ENCODE measurements around the gene PSMA1. TPM values are rescaled to one million over a fixed set of nuclear protein-coding genes. Genes with fewer than 3 reads are reported as not detected.

Gene PSMA1
- total and polyA plus RNA-seq, 2 donors (not counting 1 experiment from before 2014, with no cell fraction given), result 165 to 220 TPM

DNA sequence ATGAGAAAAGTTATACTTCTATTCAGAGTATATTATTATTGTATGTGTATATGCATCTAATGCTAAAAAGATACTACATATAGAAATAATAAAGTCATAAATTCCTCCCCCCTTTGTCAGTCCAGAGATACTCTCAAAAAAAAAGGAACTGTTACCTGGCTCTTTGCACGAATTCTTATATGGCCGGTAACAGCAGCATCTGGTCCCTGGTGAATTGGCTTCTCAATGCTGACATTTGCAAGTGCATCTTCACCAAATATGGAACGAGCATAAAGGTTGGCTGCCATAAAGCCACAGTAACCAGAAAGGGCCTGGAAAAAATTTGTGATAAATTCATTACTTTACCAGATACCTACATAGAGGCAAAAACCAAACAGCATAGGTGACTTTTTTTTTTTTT, 61.8 kb downstream of the PSMA1 start:
- no peak for DNase-seq (ENCODE audit: low read depth in 2 of 2)
- no peak overlapping the region for H3K4me3 ChIP-seq (replicated peaks in 1 of 4; ENCODE audit: control extremely low read depth in 1 of 4, insufficient read depth in 1 of 4, low read depth in 3 of 4, low read length in 4 of 4)
- H3K4me1 ChIP-seq (ENCODE audit: control insufficient read depth, extremely low read depth, insufficient read depth, low read length), result peaks cover 2% of the 10 kb centered on the region
- no peak overlapping the region for H3K4me2 ChIP-seq (ENCODE audit: extremely low read depth, insufficient read depth, low read length)
- no peaks in the 10 kb centered on the region for H4K20me1 ChIP-seq (ENCODE audit: control insufficient read depth, extremely low read depth, insufficient read depth, low read length)
- H3K27me3 ChIP-seq (ENCODE audit: control insufficient read depth, insufficient read depth, low read length), result no peaks in the 10 kb centered on the region
- TF ChIP-seq, protein P1, sequence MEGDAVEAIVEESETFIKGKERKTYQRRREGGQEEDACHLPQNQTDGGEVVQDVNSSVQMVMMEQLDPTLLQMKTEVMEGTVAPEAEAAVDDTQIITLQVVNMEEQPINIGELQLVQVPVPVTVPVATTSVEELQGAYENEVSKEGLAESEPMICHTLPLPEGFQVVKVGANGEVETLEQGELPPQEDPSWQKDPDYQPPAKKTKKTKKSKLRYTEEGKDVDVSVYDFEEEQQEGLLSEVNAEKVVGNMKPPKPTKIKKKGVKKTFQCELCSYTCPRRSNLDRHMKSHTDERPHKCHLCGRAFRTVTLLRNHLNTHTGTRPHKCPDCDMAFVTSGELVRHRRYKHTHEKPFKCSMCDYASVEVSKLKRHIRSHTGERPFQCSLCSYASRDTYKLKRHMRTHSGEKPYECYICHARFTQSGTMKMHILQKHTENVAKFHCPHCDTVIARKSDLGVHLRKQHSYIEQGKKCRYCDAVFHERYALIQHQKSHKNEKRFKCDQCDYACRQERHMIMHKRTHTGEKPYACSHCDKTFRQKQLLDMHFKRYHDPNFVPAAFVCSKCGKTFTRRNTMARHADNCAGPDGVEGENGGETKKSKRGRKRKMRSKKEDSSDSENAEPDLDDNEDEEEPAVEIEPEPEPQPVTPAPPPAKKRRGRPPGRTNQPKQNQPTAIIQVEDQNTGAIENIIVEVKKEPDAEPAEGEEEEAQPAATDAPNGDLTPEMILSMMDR (conservative IDR thresholded peaks at IDR 0.05 in 1 of 2, IDR thresholded peaks at IDR 0.05 in 1 of 2; ENCODE audit: low read depth in 1 of 2, low read length in 2 of 2), result no peak
- no peak for TF ChIP-seq EZH2 (IDR thresholded peaks at IDR 0.05; ENCODE audit: low read length, missing control alignments)
- peaks cover 10% of the 10 kb centered on the region for H3K36me3 ChIP-seq (ENCODE audit: control insufficient read depth, insufficient read depth, low read length)
- no peak overlapping the region for H3K9ac ChIP-seq (ENCODE audit: insufficient read depth, low read length)
- H3K9me3 ChIP-seq (ENCODE audit: control insufficient read depth, insufficient read depth, low read depth, low read length), result no peaks in the 10 kb centered on the region
- no peak overlapping the region for H3K27ac ChIP-seq (ENCODE audit: insufficient read depth, low read length)
- no peaks in the 10 kb centered on the region for H3K79me2 ChIP-seq (ENCODE audit: control insufficient read depth, insufficient read depth, low read length)
- no peak overlapping the region for H2AFZ ChIP-seq (ENCODE audit: low read length)

- Histone ChIP-seq H3K4me1 (ENCODE audit: control insufficient read depth, extremely low read depth, insufficient read depth, low read length) (peaks cover 4% of the 10 kb centered on the region), H3K27ac (ENCODE audit: insufficient read depth, low read length) (no peak overlapping the region), H3K4me2 (ENCODE audit: extremely low read depth, insufficient read depth, low read length) (no peak overlapping the region), H3K4me3 (replicated peaks in 1 of 4; ENCODE audit: control extremely low read depth in 1 of 4, insufficient read depth in 1 of 4, low read depth in 3 of 4, low read length in 4 of 4) (no peak overlapping the region), H3K27me3 (ENCODE audit: control insufficient read depth, insufficient read depth, low read length) (no peaks in the 10 kb centered on the region), H3K36me3 (ENCODE audit: control insufficient read depth, insufficient read depth, low read length) (peaks cover 9% of the 10 kb centered on the region), H4K20me1 (ENCODE audit: control insufficient read depth, extremely low read depth, insufficient read depth, low read length) (no peaks in the 10 kb centered on the region), H3K79me2 (ENCODE audit: control insufficient read depth, insufficient read depth, low read length) (no peaks in the 10 kb centered on the region), H3K9ac (ENCODE audit: insufficient read depth, low read length) (no peak overlapping the region), H3K9me3 (ENCODE audit: control insufficient read depth, insufficient read depth, low read depth, low read length) (no peaks in the 10 kb centered on the region), H2AFZ (ENCODE audit: low read length) (no peak overlapping the region)
- peak in 1 of 2 donors; percentile 17 for DNase-seq (ENCODE audit: low read depth in 2 of 2)
- no peak for TF ChIP-seq EZH2 (IDR thresholded peaks at IDR 0.05; ENCODE audit: low read length, missing control alignments)
- TF ChIP-seq, protein P1 (conservative IDR thresholded peaks at IDR 0.05 in 1 of 2, IDR thresholded peaks at IDR 0.05 in 1 of 2; ENCODE audit: low read depth in 1 of 2, low read length in 2 of 2), result no peak
These were observed 64.3 kb downstream of the PSMA1 start for GRCh38 chr11:14455648-14456430.

Other genes with a start within 250 kb of the PSMA1 start
- gene RRAS2, start 161.2 kb downstream of the PSMA1 start, total RNA-seq, result 101 and 160 TPM in 2 replicates
- 110 and 178 TPM in 2 replicates for gene RRAS2, start 161.2 kb downstream of the PSMA1 start, polyA plus RNA-seq
- 237 and 292 TPM in 2 replicates for gene COPB1, start 20.6 kb downstream of the PSMA1 start, total RNA-seq
- 183 and 264 TPM in 2 replicates for gene COPB1, start 20.6 kb downstream of the PSMA1 start, polyA plus RNA-seq
- gene PDE3B, start 123.4 kb upstream of the PSMA1 start, total RNA-seq, result 9.2 and 11.2 TPM in 2 replicates
- 0.43 and 2.4 TPM in 2 replicates for gene PDE3B, start 123.4 kb upstream of the PSMA1 start, polyA plus RNA-seq

Measured in fibroblast of lung (primary cell).